NCI-H1092 treated with DMSO at 0.1 percent for 48 hours (cell line): ENCODE results near the gene ITGB1.
"Not testable (repeated sequence)": the region's sequence is repeated elsewhere in the genome, so short reads cannot be mapped to it uniquely, and the experiment has no call there.

Experiments
- DNase-seq: peaks from one replicate; lab custom pipeline; 2025; lab: John Stamatoyannopoulos, UW

ITGB1 gene

GRCh38 chr10:32980558-32981468, 22.8 kb upstream of the ITGB1 start:
- DNase-seq, result peak; percentile 80

GRCh38 chr10:32980242-32980557, 22.2 kb upstream of the ITGB1 start:
- DNase-seq, result no peak

GRCh38 chr10:32979719-32980118, 21.7 kb upstream of the ITGB1 start:
- DNase-seq, result not testable (repeated sequence)

GRCh38 chr10:32979041-32979440, 21.0 kb upstream of the ITGB1 start:
- DNase-seq, result no peak

- not testable (repeated sequence) for DNase-seq
These were observed 20.1 kb upstream of the ITGB1 start for GRCh38 chr10:32977846-32978809.

GRCh38 chr10:32976338-32976737, 18.3 kb upstream of the ITGB1 start:
- no peak for DNase-seq

- DNase-seq, result no peak
These were observed 14.9 kb upstream of the ITGB1 start for GRCh38 chr10:32972929-32973328.

- no peak for DNase-seq
These were observed 14.4 kb upstream of the ITGB1 start for GRCh38 chr10:32972460-32972859.

- peak; percentile 38 for DNase-seq
These were observed 13.6 kb upstream of the ITGB1 start for GRCh38 chr10:32971536-32972091.

GRCh38 chr10:32970910-32971309, 12.9 kb upstream of the ITGB1 start:
- DNase-seq, result no peak

GRCh38 chr10:32964270-32964669, 6.2 kb upstream of the ITGB1 start:
- DNase-seq, result no peak

GRCh38 chr10:32963096-32963495, 5.1 kb upstream of the ITGB1 start:
- no peak for DNase-seq

GRCh38 chr10:32962521-32962920, 4.5 kb upstream of the ITGB1 start:
- DNase-seq, result no peak

- no peak for DNase-seq
These were observed 3.9 kb upstream of the ITGB1 start for GRCh38 chr10:32961895-32962369.

GRCh38 chr10:32961343-32961894, 3.4 kb upstream of the ITGB1 start:
- no peak for DNase-seq

- DNase-seq, result no peak
These were observed 2.0 kb upstream of the ITGB1 start for GRCh38 chr10:32960022-32960421.

GRCh38 chr10:32959006-32959920, 1.2 kb upstream of the ITGB1 start:
- DNase-seq, result peak; percentile 24

- peak; percentile 19 for DNase-seq
These were observed 517 bp downstream of the ITGB1 start for GRCh38 chr10:32957341-32958084.

GRCh38 chr10:32956365-32957197, 1.4 kb downstream of the ITGB1 start:
- no peak for DNase-seq
